Body of pancreas (tissue), 4 donors: Measurements from ENCODE around the gene GRK3.

Source experiments
- POLR2A ChIP-seq, 3 donors: fragments of 450-650 bp; IDR thresholded peaks; one replicate each; pipeline ENCODE4 v1.6.1; 2016; ENCODE audit warnings: antibody characterized with exemption in 3 of 3, mild to moderate bottlenecking in 2 of 3
- TF ChIP-seq, protein P1 (sequence below), 7 experiments: fragments of 450-650 bp in 4 of 7; fragments of 200-600 bp in 3 of 7; sonication (generic) in 3 of 7; IDR thresholded peaks; one replicate each; pipeline ENCODE4 v1.5.1; 2016 to 2019; ENCODE audit warnings: antibody characterized with exemption in 7 of 7

GRCh38 chr22:25722223-25722622 is 157.7 kb downstream of the GRK3 start:
- TF ChIP-seq, protein P1, sequence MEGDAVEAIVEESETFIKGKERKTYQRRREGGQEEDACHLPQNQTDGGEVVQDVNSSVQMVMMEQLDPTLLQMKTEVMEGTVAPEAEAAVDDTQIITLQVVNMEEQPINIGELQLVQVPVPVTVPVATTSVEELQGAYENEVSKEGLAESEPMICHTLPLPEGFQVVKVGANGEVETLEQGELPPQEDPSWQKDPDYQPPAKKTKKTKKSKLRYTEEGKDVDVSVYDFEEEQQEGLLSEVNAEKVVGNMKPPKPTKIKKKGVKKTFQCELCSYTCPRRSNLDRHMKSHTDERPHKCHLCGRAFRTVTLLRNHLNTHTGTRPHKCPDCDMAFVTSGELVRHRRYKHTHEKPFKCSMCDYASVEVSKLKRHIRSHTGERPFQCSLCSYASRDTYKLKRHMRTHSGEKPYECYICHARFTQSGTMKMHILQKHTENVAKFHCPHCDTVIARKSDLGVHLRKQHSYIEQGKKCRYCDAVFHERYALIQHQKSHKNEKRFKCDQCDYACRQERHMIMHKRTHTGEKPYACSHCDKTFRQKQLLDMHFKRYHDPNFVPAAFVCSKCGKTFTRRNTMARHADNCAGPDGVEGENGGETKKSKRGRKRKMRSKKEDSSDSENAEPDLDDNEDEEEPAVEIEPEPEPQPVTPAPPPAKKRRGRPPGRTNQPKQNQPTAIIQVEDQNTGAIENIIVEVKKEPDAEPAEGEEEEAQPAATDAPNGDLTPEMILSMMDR (IDR thresholded peaks at IDR 0.05), result no peak
- no peak for TF ChIP-seq POLR2A (IDR thresholded peaks at IDR 0.05)
